Fibroblast of lung (primary cell): ENCODE measurements around the gene HRH1.

Experiments
- CTCF ChIP-seq, 2 donors: IDR thresholded peaks in 1 of 2; conservative IDR thresholded peaks in 1 of 2; 1 replicate in 1 of 2; 2 replicates in 1 of 2; pipeline ENCODE4 v1.5.1; 2011 to 2012; ENCODE audit warnings: low read length in 2 of 2, control low read depth in 1 of 2, inconsistent platforms in 1 of 2, low read depth in 1 of 2, mild to moderate bottlenecking in 1 of 2
- EZH2 ChIP-seq: IDR thresholded peaks from 2 replicates; pipeline ENCODE4 v1.5.1; 2012; ENCODE audit warnings: low read length, control low read depth, mild to moderate bottlenecking; ENCODE audit errors: missing control alignments

GRCh38 chr3:11235385-11235784, 81.1 kb downstream of the HRH1 start:
- TF ChIP-seq CTCF (conservative IDR thresholded peaks at IDR 0.05 in 1 of 2, IDR thresholded peaks at IDR 0.05 in 1 of 2; ENCODE audit: low read depth in 1 of 2, low read length in 2 of 2) (no peak), EZH2 (no peak)
